H9 (cell line): Measurements from ENCODE around the gene TMEM235. TPM values are rescaled to one million over a fixed set of nuclear protein-coding genes. Genes with fewer than 3 reads are reported as not detected.

Experiments used
- DNase-seq: peaks from one replicate; pipeline ENCODE4 v3.0.0-alpha.2; 2017
- H2AFZ ChIP-seq: one replicate; pipeline ENCODE4 v1.6.1; 2013; ENCODE audit warnings: mild to moderate bottlenecking, low read length, control low read depth, moderate library complexity
- H2AK5ac ChIP-seq: 2 replicates; pipeline ENCODE4 v1.6.1; 2013; ENCODE audit warnings: low read length, control low read depth, mixed read lengths; ENCODE audit not compliant: insufficient read length
- H2BK120ac ChIP-seq: one replicate; pipeline ENCODE4 v1.6.1; 2013; ENCODE audit warnings: low read depth, mild to moderate bottlenecking, low read length, control low read depth, inconsistent platforms; ENCODE audit not compliant: poor library complexity, severe bottlenecking
- H2BK12ac ChIP-seq: 2 replicates; pipeline ENCODE4 v1.6.1; 2013; ENCODE audit warnings: low read length, control low read depth, mixed read lengths, low read depth; ENCODE audit not compliant: insufficient read length
- H2BK15ac ChIP-seq: 2 replicates; pipeline ENCODE4 v1.6.1; 2013; ENCODE audit warnings: low read depth, low read length, control low read depth
- H2BK20ac ChIP-seq: one replicate; pipeline ENCODE4 v1.6.1; 2013; ENCODE audit warnings: low read depth, mild to moderate bottlenecking, low read length, control low read depth, inconsistent platforms; ENCODE audit not compliant: poor library complexity, severe bottlenecking
- H2BK5ac ChIP-seq: 2 replicates; pipeline ENCODE4 v1.6.1; 2013; ENCODE audit warnings: low read length, control low read depth, mixed read lengths; ENCODE audit not compliant: insufficient read length
- H3K14ac ChIP-seq: 2 replicates; pipeline ENCODE4 v1.6.1; 2013; ENCODE audit warnings: low read length, control low read depth; ENCODE audit not compliant: insufficient read depth
- H3K18ac ChIP-seq: 2 replicates; pipeline ENCODE4 v1.6.1; 2013; ENCODE audit warnings: low read depth, mild to moderate bottlenecking, mixed read lengths, low read length, control low read depth; ENCODE audit not compliant: insufficient read length
- H3K23ac ChIP-seq: 2 replicates; pipeline ENCODE4 v1.6.1; 2013; ENCODE audit warnings: low read length, control low read depth, mixed read lengths, low read depth; ENCODE audit not compliant: insufficient read length
- H3K23me2 ChIP-seq: 2 replicates; pipeline ENCODE4 v1.6.1; 2013; ENCODE audit warnings: low read depth, mild to moderate bottlenecking, mixed read lengths, low read length, control low read depth; ENCODE audit not compliant: insufficient read length, poor library complexity, severe bottlenecking
- H3K27ac ChIP-seq: 2 replicates; pipeline ENCODE4 v1.5.1; 2013; ENCODE audit warnings: low read length, control low read depth, mixed read lengths, low read depth; ENCODE audit not compliant: insufficient read length
- H3K27me3 ChIP-seq: 2 replicates; pipeline ENCODE4 v1.6.1; 2013; ENCODE audit warnings: low read length, control low read depth, inconsistent platforms; ENCODE audit not compliant: insufficient read depth
- H3K4ac ChIP-seq: 2 replicates; pipeline ENCODE4 v1.6.1; 2013; ENCODE audit warnings: low read depth, mild to moderate bottlenecking, control low read depth, inconsistent platforms, low read length, moderate library complexity
- H3K4me1 ChIP-seq: 2 replicates; pipeline ENCODE4 v1.6.1; 2013; ENCODE audit warnings: low read length, control low read depth, inconsistent platforms; ENCODE audit not compliant: insufficient read depth
- H3K4me2 ChIP-seq: 2 replicates; pipeline ENCODE4 v1.6.1; 2013; ENCODE audit warnings: low read length, control low read depth, mixed read lengths; ENCODE audit not compliant: insufficient read length, insufficient read depth
- H3K56ac ChIP-seq: 2 replicates; pipeline ENCODE4 v1.6.1; 2013; ENCODE audit warnings: low read depth, mild to moderate bottlenecking, mixed read lengths, low read length, control low read depth; ENCODE audit not compliant: insufficient read length
- H3K79me1 ChIP-seq: 2 replicates; pipeline ENCODE4 v1.6.1; 2013; ENCODE audit warnings: low read depth, mild to moderate bottlenecking, moderate library complexity, low read length, control low read depth, inconsistent platforms; ENCODE audit not compliant: insufficient read depth, poor library complexity, severe bottlenecking
- H3K79me2 ChIP-seq: 2 replicates; pipeline ENCODE4 v1.6.1; 2013; ENCODE audit warnings: low read length, control low read depth, inconsistent platforms; ENCODE audit not compliant: insufficient read depth
- H3K9ac ChIP-seq: 2 replicates; pipeline ENCODE4 v1.6.1; 2013; ENCODE audit warnings: low read length, control low read depth, mixed read lengths; ENCODE audit not compliant: insufficient read length; ENCODE audit errors: extremely low read depth
- H3K9me3 ChIP-seq: one replicate; pipeline ENCODE4 v1.6.1; 2013; ENCODE audit warnings: low read depth, low read length, inconsistent platforms; ENCODE audit not compliant: control insufficient read depth
- H3T11ph ChIP-seq: one replicate; pipeline ENCODE4 v1.6.1; 2013; ENCODE audit warnings: mild to moderate bottlenecking, low read length, control low read depth, inconsistent platforms
- H4K20me1 ChIP-seq: one replicate; pipeline ENCODE4 v1.6.1; 2013; ENCODE audit not compliant: control insufficient read depth, insufficient read length, insufficient read depth
- H4K5ac ChIP-seq: 2 replicates; pipeline ENCODE4 v1.6.1; 2013; ENCODE audit warnings: low read depth, mild to moderate bottlenecking, mixed read lengths, low read length, control low read depth; ENCODE audit not compliant: insufficient read length
- H4K8ac ChIP-seq: replicated peaks from 2 replicates; pipeline ENCODE4 v1.6.1; 2013; ENCODE audit warnings: low read length, control low read depth, mixed read lengths, low read depth; ENCODE audit not compliant: insufficient read length
- H4K91ac ChIP-seq: 2 replicates; pipeline ENCODE4 v1.6.1; 2013; ENCODE audit warnings: low read depth, mild to moderate bottlenecking, moderate library complexity, mixed read lengths, low read length, control low read depth; ENCODE audit not compliant: insufficient read length
- H3K27ac Mint-ChIP-seq, 3 experiments: 2 replicates in 2 of 3; 3 replicates in 1 of 3; pipeline ENCODE4 v1.8.0; 2020 to 2021; ENCODE audit warnings: mixed read lengths in 3 of 3, mild to moderate bottlenecking in 1 of 3, moderate library complexity in 1 of 3
- H3K27me3 Mint-ChIP-seq: 2 replicates; pipeline ENCODE4 v1.8.0; 2021; ENCODE audit warnings: low read depth, mild to moderate bottlenecking, moderate library complexity, mixed read lengths
- H3K36me3 Mint-ChIP-seq, 3 experiments: 2 replicates in 2 of 3; 3 replicates in 1 of 3; pipeline ENCODE4 v1.8.0; 2020 to 2021; ENCODE audit warnings: low read depth in 3 of 3, mixed read lengths in 3 of 3; ENCODE audit not compliant: insufficient read depth in 1 of 3
- H3K4me1 Mint-ChIP-seq, 2 experiments: 2 replicates each; pipeline ENCODE4 v1.8.0; 2020; ENCODE audit warnings: mixed read lengths in 2 of 2
- H3K4me3 Mint-ChIP-seq, 2 experiments: 2 replicates in 1 of 2; 3 replicates in 1 of 2; pipeline ENCODE4 v1.8.0; 2020 to 2021; ENCODE audit warnings: mild to moderate bottlenecking in 2 of 2, mixed read lengths in 2 of 2, moderate library complexity in 1 of 2
- H3K9me3 Mint-ChIP-seq, 2 experiments: 2 replicates in 1 of 2; 3 replicates in 1 of 2; pipeline ENCODE4 v1.8.0; 2020; ENCODE audit warnings: mild to moderate bottlenecking in 2 of 2, mixed read lengths in 2 of 2, moderate library complexity in 1 of 2
- CTCF ChIP-seq: fragments of 200-600 bp; sonication (generic); conservative IDR thresholded peaks from 3 replicates; pipeline ENCODE4 v1.8.0; 2021; ENCODE audit warnings: antibody characterized with exemption, mild to moderate bottlenecking
- WGBS: extraction: QIAGEN DNeasy Blood & Tissue Kit; methylation state at CpG from one replicate; pipeline ENCODE4 v1.1.7; 2013; ENCODE audit warnings: missing lambda C conversion rate, low lambda C conversion rate, mixed read lengths; ENCODE audit not compliant: insufficient read length; ENCODE audit errors: extremely low coverage; 5-methylcytosine and 5-hydroxymethylcytosine counted together
- total RNA-seq: library from RNA; stranded (reverse); gene quantifications from 2 replicates; pipeline ENCODE4 v1.2.1, GENCODE V29; 2021

Gene TMEM235
- total RNA-seq, 1 experiment from 2014 or later: 0.28 TPM

DNA sequence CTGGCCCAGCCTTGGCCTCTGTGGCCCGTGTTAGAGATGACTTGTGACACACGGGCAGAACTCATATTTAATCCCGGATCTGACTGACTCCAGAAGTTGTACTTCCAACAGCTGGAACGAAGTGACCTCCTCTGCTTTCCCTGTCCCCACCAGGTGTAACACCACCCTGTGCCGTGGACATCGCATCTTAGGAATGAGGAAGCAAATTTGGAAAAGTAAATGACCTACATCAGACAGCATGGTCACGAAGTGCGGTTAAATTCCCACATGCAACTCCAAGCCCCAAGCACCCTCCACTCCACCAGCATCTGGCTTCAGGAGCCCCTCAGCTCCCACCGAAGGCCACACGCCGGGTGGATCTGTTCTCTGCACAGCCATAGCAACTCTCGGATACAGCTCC, 47.5 kb upstream of the TMEM235 start:
- Histone ChIP-seq H4K91ac (no peak overlapping the region), H3K79me1 (peaks cover 2% of the 10 kb centered on the region), H3K23ac (no peak overlapping the region), H3K18ac (no peak overlapping the region), H2BK15ac (no peak overlapping the region), H3K27me3 (no peaks in the 10 kb centered on the region), H3K27ac (no peak overlapping the region), H2AFZ (no peak overlapping the region), H3K9ac (no peak overlapping the region), H2AK5ac (no peak overlapping the region), H3K9me3 (no peaks in the 10 kb centered on the region), H2BK12ac (no peak overlapping the region), H4K8ac (no peak overlapping the region), H2BK5ac (no peak overlapping the region), H4K5ac (no peak overlapping the region), H3K14ac (no peak overlapping the region), H3K4ac (no peak overlapping the region), H3K23me2 (peaks cover 6% of the 10 kb centered on the region), H2BK120ac (no peak overlapping the region), H4K20me1 (no peaks in the 10 kb centered on the region), H3K79me2 (peaks cover 9% of the 10 kb centered on the region; the same call in 1 of the 2 replicates), H3K56ac (no peak overlapping the region), H2BK20ac (no peak overlapping the region), H3K4me2 (no peak overlapping the region), H3T11ph (no peak overlapping the region), H3K4me1 (no peaks in the 10 kb centered on the region)
- Mint-ChIP-seq H3K27me3 (no peaks in the 10 kb centered on the region), H3K4me1 (peaks cover 24 to 31% of the 10 kb centered on the region in 2 experiments), H3K27ac (peak overlapping the region in 1 of 3 experiments; percentile 87; a peak in 2 of 7 replicates), H3K9me3 (no peaks in the 10 kb centered on the region), H3K36me3 (peaks cover 51 to 66% (median 63%) of the 10 kb centered on the region in 3 experiments), H3K4me3 (peak overlapping the region; percentile 32 to 56; a peak in 2 of 5 replicates)
- DNase-seq: no peak
- TF ChIP-seq CTCF: no peak
- WGBS: no CpG with 5 or more reads among the region's 12 CpGs
